Measurements from ENCODE around the gene MBD5. TPM values are rescaled to one million over a fixed set of nuclear protein-coding genes. Genes with fewer than 3 reads are reported as not detected.

Gene MBD5
- total and polyA plus RNA-seq, 2 of the 4 experiments (the other 2 are of a cell fraction), result 9.8 to 14.2 TPM

GRCh38 chr2:148512501-148512900 lies 491.6 kb downstream of the MBD5 start:
- Histone ChIP-seq H3K4me1 (ENCODE audit: control insufficient read depth, insufficient read depth, low read length) (no peaks in the 10 kb centered on the region), H2BK120ac (ENCODE audit: low read depth, low read length) (no peak overlapping the region), H3K4me2 (ENCODE audit: low read depth, low read length) (no peak overlapping the region), H3K4ac (ENCODE audit: low read depth, low read length) (no peak overlapping the region), H2BK20ac (ENCODE audit: low read depth, low read length) (no peak overlapping the region), H3K79me1 (ENCODE audit: low read depth in 1 of 2, low read length in 2 of 2) (no peaks in the 10 kb centered on the region), H4K8ac (ENCODE audit: low read depth in 2 of 2, low read length in 2 of 2) (no peak overlapping the region), H3K9me3 (ENCODE audit: control insufficient read depth, insufficient read depth, low read length) (no peaks in the 10 kb centered on the region), H3K27ac (ENCODE audit: insufficient read depth, low read length) (no peak overlapping the region), H3K23ac (ENCODE audit: low read depth, low read length) (no peak overlapping the region), H2AK9ac (replicated peaks; ENCODE audit: low read depth, low read length, poor library complexity) (no peak overlapping the region), H2BK5ac (ENCODE audit: low read depth, low read length, poor library complexity, severe bottlenecking) (no peak overlapping the region), H2BK15ac (ENCODE audit: low read depth, low read length) (no peak overlapping the region), H3K9me1 (ENCODE audit: insufficient read depth, low read length) (no peaks in the 10 kb centered on the region), H3K36me3 (ENCODE audit: control insufficient read depth, insufficient read depth, low read length) (0 out of 2 replicates have a peak, but pooled peaks cover 1% of the 10 kb centered on the region), H3K18ac (ENCODE audit: low read depth, low read length) (no peak overlapping the region), H3K27me3 (ENCODE audit: control insufficient read depth, insufficient read depth, low read length) (no peaks in the 10 kb centered on the region), H2AFZ (replicated peaks; ENCODE audit: low read length, poor library complexity) (no peak overlapping the region), H3K14ac (replicated peaks; ENCODE audit: low read depth, low read length) (no peak overlapping the region), H4K20me1 (ENCODE audit: insufficient read depth, low read length) (no peaks in the 10 kb centered on the region), H4K91ac (ENCODE audit: insufficient read depth, low read depth, low read length) (no peak overlapping the region), H2AK5ac (ENCODE audit: low read depth, low read length) (no peak overlapping the region), H4K5ac (ENCODE audit: low read depth, low read length) (no peak overlapping the region), H3K56ac (ENCODE audit: extremely low read depth, insufficient read depth, low read length) (no peak overlapping the region), H3K9ac (ENCODE audit: low read depth, low read length) (no peak overlapping the region), H3K4me3 (ENCODE audit: insufficient read depth, low read depth, low read length) (no peak overlapping the region)
- ATAC-seq (ENCODE audit: low read depth) (no peak), DNase-seq (no peak)
- POLR2A ChIA-PET (ENCODE audit: unreplicated experiment), result no interaction called here
- no TSS peak for BruUV-seq (replicated peaks)
- in situ Hi-C loops (cut with MboI; ENCODE audit: low sequenced_read_pairs) (loop anchor here (5.0 kb wide), 1 partner anchor 520 kb away; no protein-coding TSS in a partner anchor), intact Hi-C loops (cut with micrococcal nuclease) (loop anchor here (5.0 kb wide), 1 partner anchor 480 kb away; no protein-coding TSS in a partner anchor), dilution Hi-C loops (cut with HindIII; ENCODE audit: low sequenced_read_pairs, unreplicated experiment) (no loop called here)
- WGBS, 2 experiments (ENCODE audit: extremely low coverage in 2 of 2, insufficient read length in 1 of 2), result no CpG with 5 or more reads among the region's 1 CpG
- TF ChIP-seq CTCF (conservative IDR thresholded peaks at IDR 0.05; ENCODE audit: low read depth, low read length), result no peak
- no peak for TF ChIP-seq CHD1 (IDR thresholded peaks at IDR 0.05; ENCODE audit: low read depth, low read length)
- TF ChIP-seq MAFK (IDR thresholded peaks at IDR 0.05; ENCODE audit: low read depth, low read length), result no peak
- TF ChIP-seq RCOR1 (IDR thresholded peaks at IDR 0.05; ENCODE audit: insufficient replicate concordance, low read length), result no peak
- TF ChIP-seq USF2 (IDR thresholded peaks at IDR 0.05; ENCODE audit: low read depth, low read length), result no peak
- no peak for TF ChIP-seq RAD21 (IDR thresholded peaks at IDR 0.05; ENCODE audit: low read length)
- no peak for TF ChIP-seq SMC3 (IDR thresholded peaks at IDR 0.05; ENCODE audit: low read depth, low read length)
- no peak for TF ChIP-seq CEBPB (IDR thresholded peaks at IDR 0.05; ENCODE audit: low read depth, low read length)
- TF ChIP-seq BHLHE40 (IDR thresholded peaks at IDR 0.05; ENCODE audit: low read depth, low read length), result no peak
- no peak for TF ChIP-seq FOS (IDR thresholded peaks at IDR 0.05; ENCODE audit: low read depth, low read length)
- no peak for TF ChIP-seq ELK1 (IDR thresholded peaks at IDR 0.05; ENCODE audit: borderline replicate concordance, low read depth, low read length)
- no peak for TF ChIP-seq POLR2A (IDR thresholded peaks at IDR 0.05; ENCODE audit: low read depth, low read length)
- no peak for TF ChIP-seq NFE2L2 (IDR thresholded peaks at IDR 0.05; ENCODE audit: low read depth, low read length)
- no peak for TF ChIP-seq MXI1 (IDR thresholded peaks at IDR 0.05; ENCODE audit: borderline replicate concordance, low read depth, low read length)
- CTCF ChIA-PET, result interaction anchor here (0.8 kb wide), 1 partner anchor 42 kb away, joined by 3 read pairs; no protein-coding TSS in a partner anchor

Data from IMR-90 (cell line).